Mucosa of rectum (tissue), 2 donors: ENCODE results near the gene ORAI3.

ENCODE experiments used
- H3K27ac ChIP-seq, 2 donors: one replicate each; pipeline ENCODE4 v1.7.0; 2013; ENCODE audit warnings: inconsistent platforms in 2 of 2, low read depth in 2 of 2, low read length in 2 of 2
- H3K27me3 ChIP-seq, 2 donors: one replicate each; pipeline ENCODE4 v1.7.0; 2013; ENCODE audit warnings: low read length in 2 of 2; ENCODE audit not compliant: control insufficient read depth in 2 of 2, insufficient read depth in 2 of 2
- H3K36me3 ChIP-seq, 2 donors: one replicate each; pipeline ENCODE4 v1.7.0; 2013; ENCODE audit warnings: low read length in 2 of 2; ENCODE audit not compliant: control insufficient read depth in 2 of 2, insufficient read depth in 2 of 2
- H3K4me1 ChIP-seq, 2 donors: one replicate each; pipeline ENCODE4 v1.7.0; 2013; ENCODE audit warnings: low read length in 2 of 2, mild to moderate bottlenecking in 1 of 2; ENCODE audit not compliant: control insufficient read depth in 2 of 2, insufficient read depth in 2 of 2
- H3K4me3 ChIP-seq, 2 donors: one replicate each; pipeline ENCODE4 v1.7.0; 2013; ENCODE audit warnings: low read length in 2 of 2
- H3K9ac ChIP-seq, 2 donors: one replicate each; pipeline ENCODE4 v1.7.0; 2013; ENCODE audit warnings: low read length in 2 of 2, low read depth in 1 of 2, mild to moderate bottlenecking in 1 of 2
- H3K9me3 ChIP-seq, 2 donors: one replicate each; pipeline ENCODE4 v1.7.0; 2013; ENCODE audit warnings: low read length in 2 of 2; ENCODE audit not compliant: control insufficient read depth in 2 of 2
- donor health status: healthy.
- donor health status: Normal muscosa, but diverticular disease.

ORAI3 gene

DNA sequence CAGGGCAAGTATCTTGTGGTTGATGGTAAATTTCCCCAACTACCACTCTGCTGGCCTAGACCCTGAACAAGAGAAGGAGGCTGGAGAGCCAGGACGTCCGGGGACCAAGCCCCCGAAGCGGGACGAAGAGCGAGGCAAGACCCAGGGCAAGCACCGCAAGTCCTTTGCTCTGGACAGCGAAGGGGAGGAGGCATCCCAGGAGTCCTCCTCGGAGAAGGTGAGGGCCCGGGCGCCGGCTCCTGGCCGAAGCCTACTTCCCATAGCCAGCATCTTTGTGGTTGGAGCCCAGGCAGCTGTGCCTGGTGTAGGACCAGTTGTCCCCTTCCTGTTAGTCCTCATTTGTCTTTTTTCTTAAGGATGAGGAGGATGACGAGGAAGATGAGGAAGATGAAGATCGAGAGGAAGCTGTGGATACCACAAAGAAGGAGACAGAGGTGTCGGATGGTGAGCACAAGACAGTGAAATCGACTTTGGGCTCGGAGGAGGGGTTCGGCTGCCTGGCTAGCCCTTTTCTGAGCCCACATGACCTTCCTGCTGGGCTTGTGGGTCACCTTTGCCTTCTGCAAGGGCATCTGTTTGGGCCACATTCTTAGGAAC, 20.5 kb downstream of the ORAI3 start:
- Histone ChIP-seq H3K27me3 (no peaks in the 10 kb centered on the region), H3K4me1 (no peaks in the 10 kb centered on the region), H3K36me3 (peaks cover 59 to 75% of the 10 kb centered on the region in 2 donors)

DNA sequence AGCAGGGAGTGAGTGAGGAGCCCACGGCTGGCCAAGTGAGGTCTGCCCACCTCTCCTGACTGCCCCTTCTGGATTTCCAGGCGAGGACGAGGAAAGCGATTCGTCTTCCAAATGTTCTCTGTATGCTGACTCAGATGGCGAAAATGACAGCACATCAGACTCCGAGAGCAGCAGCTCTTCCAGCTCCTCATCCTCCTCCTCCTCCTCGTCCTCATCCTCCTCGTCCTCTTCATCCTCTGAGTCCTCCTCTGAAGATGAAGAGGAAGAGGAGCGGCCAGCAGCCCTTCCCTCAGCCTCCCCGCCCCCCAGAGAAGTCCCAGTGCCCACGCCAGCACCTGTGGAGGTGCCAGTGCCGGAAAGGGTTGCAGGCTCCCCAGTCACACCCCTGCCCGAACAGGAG, 22.4 kb downstream of the ORAI3 start:
- no peak overlapping the region for H3K9ac ChIP-seq
- H3K4me1 ChIP-seq: no peaks in the 10 kb centered on the region
- H3K27ac ChIP-seq: no peak overlapping the region
- H3K9me3 ChIP-seq: no peaks in the 10 kb centered on the region
- no peaks in the 10 kb centered on the region for H3K27me3 ChIP-seq
- H3K4me3 ChIP-seq: no peak overlapping the region
- H3K36me3 ChIP-seq: peaks cover 48 to 74% of the 10 kb centered on the region in 2 donors

More for the DNA sequence above, 20.5 kb downstream of the ORAI3 start:
- H3K9ac ChIP-seq: no peak overlapping the region
- H3K4me3 ChIP-seq: no peak overlapping the region
- no peak overlapping the region for H3K27ac ChIP-seq
- no peaks in the 10 kb centered on the region for H3K9me3 ChIP-seq

DNA sequence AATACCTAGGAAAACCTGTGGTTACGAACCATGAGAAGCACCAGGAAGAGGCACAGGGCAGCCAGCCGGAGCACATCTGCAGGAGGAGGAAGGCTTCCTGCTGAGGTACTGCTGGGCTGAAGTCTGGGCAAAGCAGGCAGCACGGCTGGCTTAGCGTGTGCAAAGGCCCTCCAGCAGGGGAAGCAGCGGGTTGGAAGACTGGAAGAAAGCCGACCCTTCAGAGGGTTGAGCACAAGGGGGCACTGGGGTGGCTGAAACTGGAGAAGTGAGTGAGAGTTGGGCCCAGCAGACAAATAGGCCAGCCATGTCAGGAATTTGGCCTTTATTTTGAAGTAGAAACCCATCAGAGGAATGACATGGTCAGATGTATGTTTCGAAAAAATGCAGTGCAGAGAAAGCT, 24.0 kb downstream of the ORAI3 start:
- Histone ChIP-seq H3K27me3 (no peaks in the 10 kb centered on the region), H3K36me3 (peaks cover 45 to 76% of the 10 kb centered on the region in 2 donors), H3K4me1 (no peaks in the 10 kb centered on the region), H3K4me3 (no peak overlapping the region), H3K27ac (no peak overlapping the region), H3K9me3 (no peaks in the 10 kb centered on the region), H3K9ac (no peak overlapping the region)

- H3K27me3 ChIP-seq: no peaks in the 10 kb centered on the region
- no peak overlapping the region for H3K27ac ChIP-seq
- H3K4me3 ChIP-seq: no peak overlapping the region
- H3K4me1 ChIP-seq: no peaks in the 10 kb centered on the region
- H3K9me3 ChIP-seq: no peaks in the 10 kb centered on the region
- H3K36me3 ChIP-seq: peaks cover 40 to 74% of the 10 kb centered on the region in 2 donors
- no peak overlapping the region for H3K9ac ChIP-seq
Measured at GRCh38 chr16:30974348-30974747, 25.5 kb downstream of the ORAI3 start.

DNA sequence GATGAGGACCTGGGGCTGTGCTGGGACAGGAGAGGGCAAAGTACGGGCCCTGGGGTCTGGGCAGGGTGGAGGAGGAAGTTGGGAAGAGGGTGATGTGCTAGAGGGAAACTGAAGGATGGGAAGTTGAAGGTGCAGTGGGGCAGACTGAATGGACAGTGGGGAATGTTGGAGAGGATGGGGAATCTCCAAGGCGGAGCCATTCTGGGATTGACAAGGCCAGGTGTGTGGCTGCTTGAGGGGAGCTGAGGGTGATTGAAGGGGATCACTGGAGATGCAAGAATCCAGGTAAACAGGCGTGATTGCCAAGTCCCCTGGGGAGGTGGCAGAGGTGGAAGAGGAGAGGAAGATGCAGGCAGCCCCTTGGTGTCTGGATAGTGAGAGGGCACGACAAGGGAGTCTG, 27.6 kb downstream of the ORAI3 start:
- H3K27ac ChIP-seq: no peak overlapping the region
- no peaks in the 10 kb centered on the region for H3K4me1 ChIP-seq
- H3K4me3 ChIP-seq: no peak overlapping the region
- H3K9me3 ChIP-seq: no peaks in the 10 kb centered on the region
- no peaks in the 10 kb centered on the region for H3K27me3 ChIP-seq
- H3K36me3 ChIP-seq: peaks cover 37 to 63% of the 10 kb centered on the region in 2 donors
- no peak overlapping the region for H3K9ac ChIP-seq

DNA sequence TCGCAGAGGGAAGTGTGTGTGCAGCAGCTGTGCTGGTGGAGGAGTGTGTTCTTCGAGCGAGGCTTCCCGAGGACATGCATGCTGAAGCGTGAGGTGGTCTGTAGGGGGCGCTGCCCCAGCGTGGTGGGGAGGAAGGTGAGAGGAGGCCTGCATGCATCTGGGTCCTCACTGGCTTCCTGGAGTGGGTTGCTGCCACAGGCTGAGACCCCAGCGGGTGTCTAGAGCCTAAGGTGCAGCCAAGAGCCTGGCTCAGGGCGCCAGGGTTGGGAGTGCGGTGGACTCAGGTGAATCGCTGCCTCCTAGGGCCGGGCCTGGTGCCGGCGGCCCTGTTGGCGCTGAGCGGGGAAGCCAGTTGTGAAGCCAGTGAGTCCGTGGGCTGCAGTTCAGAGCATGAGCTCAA, 28.6 kb downstream of the ORAI3 start:
- H3K4me1 ChIP-seq: no peaks in the 10 kb centered on the region
- H3K27ac ChIP-seq: no peak overlapping the region
- no peaks in the 10 kb centered on the region for H3K27me3 ChIP-seq
- H3K4me3 ChIP-seq: no peak overlapping the region
- peaks cover 30 to 54% of the 10 kb centered on the region in 2 donors for H3K36me3 ChIP-seq
- no peak overlapping the region for H3K9ac ChIP-seq
- no peaks in the 10 kb centered on the region for H3K9me3 ChIP-seq

DNA sequence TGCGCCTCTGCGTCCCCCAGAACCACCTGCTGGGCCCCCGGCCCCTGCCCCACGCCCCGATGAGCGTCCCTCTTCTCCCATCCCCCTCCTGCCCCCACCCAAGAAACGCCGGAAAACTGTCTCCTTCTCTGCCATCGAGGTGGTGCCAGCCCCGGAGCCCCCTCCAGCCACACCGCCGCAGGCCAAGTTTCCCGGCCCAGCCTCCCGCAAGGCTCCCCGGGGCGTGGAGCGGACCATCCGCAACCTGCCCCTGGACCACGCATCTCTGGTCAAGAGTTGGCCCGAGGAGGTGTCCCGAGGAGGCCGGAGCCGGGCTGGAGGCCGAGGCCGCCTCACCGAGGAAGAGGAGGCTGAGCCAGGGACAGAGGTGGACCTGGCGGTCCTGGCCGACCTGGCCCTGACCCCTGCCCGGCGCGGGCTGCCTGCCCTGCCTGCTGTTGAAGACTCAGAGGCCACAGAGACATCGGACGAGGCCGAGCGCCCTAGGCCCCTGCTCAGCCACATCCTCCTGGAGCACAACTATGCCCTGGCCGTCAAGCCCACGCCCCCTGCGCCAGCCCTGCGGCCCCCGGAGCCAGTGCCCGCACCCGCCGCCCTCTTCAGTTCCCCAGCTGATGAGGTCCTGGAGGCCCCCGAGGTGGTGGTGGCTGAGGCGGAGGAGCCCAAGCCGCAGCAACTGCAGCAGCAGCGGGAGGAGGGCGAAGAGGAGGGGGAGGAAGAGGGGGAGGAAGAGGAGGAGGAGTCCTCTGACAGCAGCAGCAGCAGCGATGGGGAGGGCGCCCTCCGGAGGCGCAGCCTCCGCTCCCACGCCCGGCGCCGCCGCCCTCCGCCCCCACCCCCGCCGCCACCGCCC, 30.5 kb downstream of the ORAI3 start:
- Histone ChIP-seq H3K4me1 (no peaks in the 10 kb centered on the region), H3K36me3 (peaks cover 17 to 37% of the 10 kb centered on the region in 2 donors), H3K9me3 (no peaks in the 10 kb centered on the region), H3K4me3 (no peak overlapping the region), H3K9ac (no peak overlapping the region), H3K27ac (no peak overlapping the region), H3K27me3 (no peaks in the 10 kb centered on the region)

GRCh38 chr16:30980023-30980371, 31.1 kb downstream of the ORAI3 start:
- H3K4me1 ChIP-seq: peaks cover 0 to 3% of the 10 kb centered on the region in 2 donors
- H3K9me3 ChIP-seq: no peaks in the 10 kb centered on the region
- peaks cover 16 to 33% of the 10 kb centered on the region in 2 donors for H3K36me3 ChIP-seq
- no peak overlapping the region for H3K9ac ChIP-seq
- no peak overlapping the region for H3K4me3 ChIP-seq
- H3K27me3 ChIP-seq: no peaks in the 10 kb centered on the region
- H3K27ac ChIP-seq: no peak overlapping the region

- no peaks in the 10 kb centered on the region for H3K27me3 ChIP-seq
- no peak overlapping the region for H3K27ac ChIP-seq
- H3K4me1 ChIP-seq: peaks cover 0 to 8% of the 10 kb centered on the region in 2 donors
- H3K4me3 ChIP-seq: no peak overlapping the region
- no peaks in the 10 kb centered on the region for H3K9me3 ChIP-seq
- peaks cover 16 to 32% of the 10 kb centered on the region in 2 donors for H3K36me3 ChIP-seq
- H3K9ac ChIP-seq: no peak overlapping the region
Measured at GRCh38 chr16:30980434-30980833, 31.6 kb downstream of the ORAI3 start.

- H3K4me1 ChIP-seq: peaks cover 4 to 12% of the 10 kb centered on the region in 2 donors
- no peaks in the 10 kb centered on the region for H3K27me3 ChIP-seq
- H3K27ac ChIP-seq: no peak overlapping the region
- H3K9ac ChIP-seq: no peak overlapping the region
- no peak overlapping the region for H3K4me3 ChIP-seq
- no peaks in the 10 kb centered on the region for H3K9me3 ChIP-seq
- peaks cover 16 to 28% of the 10 kb centered on the region in 2 donors for H3K36me3 ChIP-seq
Measured at GRCh38 chr16:30980959-30981358, 32.1 kb downstream of the ORAI3 start.
